Keratinocyte (primary cell): ENCODE data around the gene KCTD13.

Experiments
- EZH2 ChIP-seq: IDR thresholded peaks from one replicate; pipeline ENCODE4 v1.6.1; 2012; ENCODE audit warnings: inconsistent platforms, mild to moderate bottlenecking, low read length, moderate library complexity
- TF ChIP-seq, protein P1 (sequence below), 3 experiments: IDR thresholded peaks in 1 of 3; conservative IDR thresholded peaks in 1 of 3; optimal IDR thresholded peaks in 1 of 3; 2 replicates in 2 of 3; 3 replicates in 1 of 3; pipeline versions ENCODE3 to v1.5.1; 2011; ENCODE audit warnings: low read length in 3 of 3, mild to moderate bottlenecking in 3 of 3, moderate library complexity in 2 of 3, control low read depth in 1 of 3, inconsistent platforms in 1 of 3; ENCODE audit not compliant: insufficient read depth in 2 of 3; ENCODE audit errors: extremely low read depth in 1 of 3

DNA sequence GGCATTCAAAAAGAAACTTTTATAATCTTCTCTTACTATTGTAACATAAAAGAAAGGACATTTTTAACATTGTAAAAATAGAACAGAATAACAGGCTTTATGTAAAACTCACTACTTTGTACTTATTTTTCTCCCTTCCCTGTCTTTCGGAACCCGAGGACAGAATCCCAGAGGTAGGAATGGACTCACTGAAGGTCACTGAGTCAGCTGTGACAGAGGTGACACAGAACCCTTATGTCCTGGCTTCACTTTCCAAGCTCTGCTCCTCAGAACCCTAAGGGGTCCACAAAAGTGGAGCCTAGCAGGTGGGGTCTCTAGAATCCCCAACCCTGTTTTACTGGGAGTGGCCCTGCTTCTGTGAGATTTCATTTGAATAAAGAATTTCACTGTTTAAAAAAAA lies 3.7 kb downstream of the KCTD13 start:
- TF ChIP-seq, protein P1, sequence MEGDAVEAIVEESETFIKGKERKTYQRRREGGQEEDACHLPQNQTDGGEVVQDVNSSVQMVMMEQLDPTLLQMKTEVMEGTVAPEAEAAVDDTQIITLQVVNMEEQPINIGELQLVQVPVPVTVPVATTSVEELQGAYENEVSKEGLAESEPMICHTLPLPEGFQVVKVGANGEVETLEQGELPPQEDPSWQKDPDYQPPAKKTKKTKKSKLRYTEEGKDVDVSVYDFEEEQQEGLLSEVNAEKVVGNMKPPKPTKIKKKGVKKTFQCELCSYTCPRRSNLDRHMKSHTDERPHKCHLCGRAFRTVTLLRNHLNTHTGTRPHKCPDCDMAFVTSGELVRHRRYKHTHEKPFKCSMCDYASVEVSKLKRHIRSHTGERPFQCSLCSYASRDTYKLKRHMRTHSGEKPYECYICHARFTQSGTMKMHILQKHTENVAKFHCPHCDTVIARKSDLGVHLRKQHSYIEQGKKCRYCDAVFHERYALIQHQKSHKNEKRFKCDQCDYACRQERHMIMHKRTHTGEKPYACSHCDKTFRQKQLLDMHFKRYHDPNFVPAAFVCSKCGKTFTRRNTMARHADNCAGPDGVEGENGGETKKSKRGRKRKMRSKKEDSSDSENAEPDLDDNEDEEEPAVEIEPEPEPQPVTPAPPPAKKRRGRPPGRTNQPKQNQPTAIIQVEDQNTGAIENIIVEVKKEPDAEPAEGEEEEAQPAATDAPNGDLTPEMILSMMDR (optimal IDR thresholded peaks at IDR 0.05 in 1 of 3, IDR thresholded peaks at IDR 0.05 in 1 of 3, conservative IDR thresholded peaks at IDR 0.05 in 1 of 3; ENCODE audit: extremely low read depth in 1 of 3, insufficient read depth in 2 of 3, low read length in 3 of 3), result no peak
- no peak for TF ChIP-seq EZH2
